ENCODE measurements around the gene PTCD1.
"Not testable (repeated sequence)": the region's sequence is repeated elsewhere in the genome, so short reads cannot be mapped to it uniquely, and the experiment has no call there.

PTCD1 gene

DNA sequence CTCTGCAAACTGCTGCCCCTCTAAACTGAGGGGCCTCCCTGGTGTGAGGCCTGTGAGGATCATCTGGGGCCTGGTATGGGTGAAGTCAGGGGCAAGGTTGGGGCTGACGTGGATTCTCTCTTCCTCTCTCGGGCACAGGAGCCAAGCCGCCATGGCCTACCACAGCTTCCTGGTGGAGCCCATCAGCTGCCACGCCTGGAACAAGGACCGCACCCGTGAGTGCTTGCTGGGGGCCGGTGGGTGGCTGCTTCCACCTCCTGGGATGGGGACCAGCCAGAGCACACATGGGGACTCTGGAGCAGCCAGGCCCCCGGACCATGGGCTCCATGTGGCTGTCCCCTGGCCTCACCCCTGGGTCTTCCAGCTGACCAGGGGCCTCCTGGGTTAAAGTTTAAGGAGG lies 53.0 kb downstream of the PTCD1 start:
- DNase-seq: no peak

DNA sequence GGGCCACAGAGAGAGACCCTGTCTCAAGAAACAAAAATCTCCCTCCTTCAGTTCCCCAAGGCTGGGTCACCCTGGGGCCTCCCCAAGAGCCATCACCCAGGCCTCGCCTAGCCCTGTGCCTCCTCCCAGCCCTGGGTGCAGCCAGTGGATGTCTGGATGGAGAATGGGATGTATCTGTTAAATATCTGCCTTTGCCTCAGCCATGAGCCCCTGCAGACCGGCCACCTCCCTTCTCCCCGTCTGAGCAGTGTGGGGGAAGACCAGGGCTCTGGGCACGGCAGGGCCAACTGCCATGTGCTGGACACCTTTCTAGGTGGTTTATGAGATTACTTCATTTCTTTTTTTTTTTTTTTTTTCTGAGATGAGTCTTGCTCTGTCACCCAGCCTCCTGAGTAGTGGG lies 54.1 kb downstream of the PTCD1 start:
- DNase-seq: no peak

DNA sequence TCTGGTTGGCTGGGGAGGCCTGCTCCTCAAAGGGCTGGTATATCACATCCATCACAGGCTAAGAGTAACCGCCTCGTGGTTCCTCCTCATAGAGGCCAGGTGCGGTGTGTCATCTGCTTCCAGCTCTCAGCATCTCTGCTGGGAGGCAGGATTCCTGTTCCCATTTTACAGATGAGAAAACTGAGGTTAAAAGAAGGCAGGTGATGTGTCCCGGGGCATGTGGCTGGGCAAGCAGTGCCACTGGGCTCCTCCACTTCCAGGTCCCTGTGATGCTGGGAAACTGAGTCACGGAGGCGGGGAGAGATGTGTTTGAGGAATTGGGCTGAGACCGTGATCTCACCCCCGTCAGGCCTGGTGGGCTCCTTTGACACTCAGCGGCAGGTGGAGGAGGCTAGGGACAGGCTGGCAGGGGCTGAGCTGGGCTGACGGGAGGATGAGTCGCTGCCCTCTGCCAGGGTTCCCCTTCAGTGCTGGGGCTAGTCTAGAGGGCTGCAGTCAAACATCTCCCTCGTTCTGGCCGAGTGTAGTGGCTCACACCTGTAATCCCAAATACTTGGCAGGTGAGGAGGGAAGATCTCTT lies 54.7 kb downstream of the PTCD1 start:
- DNase-seq: no peak

DNA sequence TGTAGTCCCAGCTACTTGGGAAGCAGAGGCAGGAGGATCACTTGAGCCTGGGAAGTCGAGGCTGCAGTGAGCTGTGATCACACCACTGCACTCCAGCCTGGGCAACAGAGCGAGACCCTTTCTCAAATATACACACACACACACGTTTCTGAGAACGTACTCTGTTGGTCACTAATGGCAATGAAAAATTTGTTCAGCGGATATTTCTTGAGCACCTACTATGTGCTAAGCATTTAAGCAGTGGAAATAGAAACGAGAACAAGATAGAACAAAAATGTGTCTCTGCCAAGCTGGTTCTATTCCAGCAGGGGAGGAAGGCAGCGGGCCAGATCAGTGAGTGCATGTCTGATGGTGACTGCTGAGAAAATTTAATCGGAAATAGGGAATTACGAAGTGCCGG lies 55.4 kb downstream of the PTCD1 start:
- DNase-seq: no peak

DNA sequence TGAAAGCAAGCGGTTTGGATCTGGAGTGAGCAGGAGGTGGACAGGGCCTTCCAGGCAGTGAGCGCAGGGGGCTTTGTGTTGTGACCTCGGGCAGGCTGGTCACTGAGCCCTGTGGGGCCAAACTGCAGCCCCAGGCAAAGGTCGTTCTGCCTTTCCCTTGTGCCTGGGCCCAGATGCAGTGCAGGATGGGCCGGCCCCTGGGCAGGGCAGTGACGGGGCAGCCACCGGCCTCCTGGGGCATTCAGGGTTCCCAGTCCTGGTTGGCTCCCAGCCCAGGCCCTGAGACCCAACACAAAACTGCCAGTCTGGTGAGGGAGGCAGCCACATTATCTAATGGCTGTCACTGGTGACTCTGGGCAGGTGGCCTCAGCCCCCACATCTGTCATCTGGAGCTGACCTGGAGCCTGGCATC lies 56.9 kb downstream of the PTCD1 start:
- no peak for DNase-seq

DNA sequence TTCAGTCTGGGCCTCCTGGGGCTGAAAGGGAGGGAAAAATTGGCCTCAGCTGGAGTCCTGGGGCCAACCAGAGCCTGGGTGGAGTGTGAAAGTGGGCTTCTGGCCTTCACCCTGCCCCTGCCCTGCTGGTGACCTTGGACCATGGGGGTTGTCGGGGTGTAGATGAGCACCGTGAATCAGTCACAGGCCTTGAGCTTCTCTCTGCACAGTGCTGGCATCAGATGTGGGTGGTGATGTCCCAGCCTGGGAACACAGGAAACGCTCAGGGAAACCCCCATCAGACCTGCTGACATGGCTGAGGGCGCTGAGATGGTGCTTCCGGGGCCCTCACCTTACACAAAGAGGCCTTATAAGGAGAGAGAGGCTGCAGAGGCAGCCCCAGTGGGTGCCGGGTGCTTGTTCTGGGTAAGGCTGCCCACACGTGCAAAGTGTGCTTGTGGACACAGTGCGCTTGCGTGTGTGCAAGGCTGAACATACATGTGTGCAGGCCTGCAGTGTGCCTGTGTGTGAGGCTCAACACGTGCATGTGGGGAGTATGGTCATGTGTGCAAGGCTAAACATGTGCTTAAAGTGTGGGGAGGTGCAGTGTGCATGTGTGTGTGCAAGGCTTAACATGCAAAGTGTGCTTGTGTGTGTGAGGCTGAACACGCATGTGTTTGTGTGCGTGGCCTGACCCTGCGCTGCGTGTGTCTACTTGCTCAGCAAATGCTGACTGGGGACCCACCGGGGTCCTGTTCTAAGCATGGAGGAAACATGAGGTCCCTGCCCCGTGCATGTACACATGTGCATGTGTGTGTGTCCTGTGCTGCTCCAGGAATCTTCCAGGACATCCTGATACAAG lies 57.6 kb downstream of the PTCD1 start:
- DNase-seq: peak; percentile 77 to 93 (median 92)

DNA sequence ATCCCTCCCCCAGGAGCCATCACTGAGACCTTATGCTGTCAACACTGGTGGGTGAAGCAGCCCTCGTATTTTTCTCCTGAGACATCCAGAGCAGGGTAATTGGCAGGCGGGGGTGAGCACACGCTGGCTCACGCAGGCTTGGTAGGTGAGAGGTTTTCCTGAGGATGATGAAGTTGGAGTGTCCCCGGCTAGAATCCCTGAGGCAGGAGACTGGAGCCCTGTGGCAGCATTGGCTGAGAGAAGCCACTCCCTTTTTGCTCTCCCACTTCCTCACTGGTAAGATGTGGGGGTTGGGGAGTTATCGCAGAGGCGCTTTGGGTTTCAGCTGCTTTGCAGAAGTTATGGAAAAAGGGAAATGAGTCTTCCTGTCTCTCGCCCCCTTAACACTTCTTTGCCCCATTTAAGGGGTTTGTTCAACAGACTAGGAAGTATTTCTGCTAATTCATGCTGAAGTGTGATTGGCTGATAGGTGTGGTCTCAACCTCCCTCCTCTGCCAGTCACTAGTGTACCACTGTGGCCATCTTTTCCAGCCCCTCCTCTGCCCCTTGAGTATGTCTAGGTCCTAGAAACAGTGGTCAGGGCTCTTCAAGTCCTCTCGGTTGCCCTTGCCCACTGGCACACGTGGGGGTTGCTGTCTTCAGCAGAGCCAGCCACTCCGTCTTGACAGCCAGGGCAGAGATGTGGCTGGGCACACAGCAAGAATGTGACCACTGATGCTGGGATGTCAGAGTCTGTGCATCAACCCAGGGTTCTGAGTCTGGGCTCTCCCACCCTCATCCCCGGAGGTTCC lies 58.4 kb downstream of the PTCD1 start:
- peak in 5 of 6 experiments; percentile 14 to 35 (median 23) for DNase-seq

DNA sequence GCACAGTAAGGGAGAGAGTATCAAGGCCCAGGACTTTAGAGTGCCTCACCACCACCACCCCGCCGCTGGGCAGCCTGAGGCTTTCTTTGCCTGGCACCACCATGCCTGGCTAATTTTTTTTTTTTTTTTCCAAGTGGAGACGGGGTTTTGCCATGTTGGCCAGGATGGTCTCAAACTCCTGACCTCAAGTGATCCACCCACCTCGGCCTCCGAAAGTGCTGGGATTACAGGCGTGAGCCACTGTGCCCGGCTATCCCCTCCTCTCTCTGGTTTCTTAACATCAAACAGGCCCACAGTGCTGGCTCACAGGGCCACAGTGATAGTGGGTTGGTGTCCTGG lies 58.9 kb downstream of the PTCD1 start:
- DNase-seq: not testable (repeated sequence)

DNA sequence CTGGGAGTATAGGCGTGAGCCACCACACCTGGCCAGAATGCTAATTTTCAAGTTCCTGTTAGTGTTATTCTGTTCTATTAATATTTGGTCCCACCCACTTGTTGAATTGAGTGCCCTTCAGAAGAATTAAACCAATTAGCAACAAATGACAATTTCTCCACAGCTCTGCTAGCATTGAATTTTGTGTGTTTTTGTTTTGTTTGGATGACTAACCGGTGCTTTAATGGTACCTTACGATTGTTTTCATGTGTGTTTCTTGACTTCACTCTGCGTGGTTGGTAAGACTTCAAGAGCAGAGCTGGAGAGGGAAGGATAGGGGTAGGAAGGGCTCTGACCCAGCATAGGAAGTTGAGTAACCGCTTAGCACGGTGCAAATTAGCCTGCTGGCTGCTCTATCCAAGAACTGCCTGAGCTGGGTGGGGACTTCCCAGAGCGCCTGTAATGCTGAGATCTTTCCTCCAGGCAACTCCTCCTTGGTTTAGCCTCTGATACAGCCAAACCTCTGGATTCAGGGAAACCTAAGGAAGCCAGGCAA lies 59.5 kb downstream of the PTCD1 start:
- peak; percentile 10 to 62 (median 38) for DNase-seq

DNA sequence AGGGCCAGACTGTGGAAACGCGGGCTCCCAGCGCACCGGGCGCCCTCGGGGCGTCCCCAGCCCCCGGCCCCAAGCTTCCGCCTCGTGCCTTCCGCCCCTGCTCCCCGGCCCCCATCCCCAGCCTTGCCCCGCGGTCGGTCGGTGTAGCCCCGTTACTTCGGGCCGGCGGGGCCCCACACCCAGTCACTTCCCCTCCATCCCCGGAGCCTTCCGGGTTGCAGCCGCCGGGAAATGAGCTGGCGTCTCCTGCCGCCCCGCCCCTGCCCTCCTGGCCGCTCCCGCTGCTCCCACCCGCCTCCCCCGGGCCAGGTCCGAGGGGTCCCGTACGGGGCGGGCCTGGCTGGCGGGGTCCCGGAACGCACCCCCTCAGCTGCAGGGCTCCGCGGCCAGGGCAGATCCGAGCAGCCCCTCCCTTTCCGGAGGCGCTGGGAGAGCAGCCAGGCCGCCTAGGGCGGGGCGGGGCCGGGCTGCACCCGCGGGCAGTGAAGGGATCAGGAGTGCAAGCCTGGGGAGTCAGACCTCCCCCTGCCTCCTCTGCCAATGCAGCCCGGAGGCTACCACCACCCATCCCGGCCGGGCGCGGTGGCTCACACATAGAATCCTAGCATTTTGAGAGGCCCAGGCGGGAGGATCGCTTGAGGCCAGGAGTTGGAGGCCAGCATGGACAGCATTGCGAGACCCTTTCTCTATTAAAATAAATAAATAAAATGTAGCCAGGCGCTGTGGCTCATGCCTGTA lies 63.4 kb downstream of the PTCD1 start:
- DNase-seq: peak; percentile 16 to 67 (median 52)

DNA sequence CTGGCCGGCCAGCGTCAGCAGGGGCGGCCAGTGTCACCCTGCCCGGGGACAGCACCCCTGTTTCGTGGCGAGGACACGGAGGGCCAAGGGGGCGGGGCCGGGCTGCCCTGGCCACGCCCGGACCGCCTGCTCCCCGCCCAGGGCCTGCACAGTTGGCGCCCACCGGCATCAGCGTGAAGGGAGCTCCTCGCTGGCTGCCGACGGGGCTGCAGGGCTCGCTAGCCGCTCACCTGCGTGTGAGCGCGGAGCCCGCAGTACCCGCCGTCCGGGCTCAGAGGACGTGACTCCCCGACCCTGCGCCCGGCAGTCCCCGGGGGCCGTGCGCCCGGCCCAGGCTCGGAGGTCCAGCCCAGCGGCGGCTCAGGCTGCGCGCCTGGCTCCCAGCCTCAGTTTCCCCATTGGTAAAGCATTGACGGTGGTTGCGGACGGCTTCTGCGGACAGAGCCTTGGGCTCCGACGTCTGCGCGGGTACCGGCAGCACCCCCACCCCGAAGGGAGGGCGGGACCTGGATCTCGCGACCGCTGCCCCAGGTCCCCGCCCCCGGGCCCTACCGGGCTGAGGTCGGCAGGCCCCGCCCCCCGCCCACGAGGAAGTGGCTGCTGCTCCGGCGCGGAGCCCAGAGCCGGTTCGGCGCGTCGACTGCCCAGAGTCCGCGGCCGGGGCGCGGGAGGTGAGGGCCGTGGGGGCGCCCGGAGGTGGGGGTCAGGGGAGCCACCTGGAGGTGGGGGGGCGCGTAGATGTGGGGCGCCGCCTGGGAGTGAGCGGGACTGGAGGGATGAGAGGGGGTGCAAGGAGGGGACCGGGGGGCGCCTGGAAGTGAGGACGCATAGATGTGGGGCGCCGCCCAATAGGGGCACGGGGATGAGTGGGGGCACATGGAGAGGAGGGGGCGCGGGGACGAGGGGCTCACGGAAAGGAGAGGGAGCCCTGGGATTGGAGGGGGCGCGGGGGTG lies 64.2 kb downstream of the PTCD1 start, which contains the start of gene ARPC1B:
TSS of gene ARPC1B (plus strand) at position 620 of the 954 bp plus-strand sequence. CDS start 10,985 bp downstream, outside the sequence.
- DNase-seq: peak; percentile 68 to 82 (median 80)

DNA sequence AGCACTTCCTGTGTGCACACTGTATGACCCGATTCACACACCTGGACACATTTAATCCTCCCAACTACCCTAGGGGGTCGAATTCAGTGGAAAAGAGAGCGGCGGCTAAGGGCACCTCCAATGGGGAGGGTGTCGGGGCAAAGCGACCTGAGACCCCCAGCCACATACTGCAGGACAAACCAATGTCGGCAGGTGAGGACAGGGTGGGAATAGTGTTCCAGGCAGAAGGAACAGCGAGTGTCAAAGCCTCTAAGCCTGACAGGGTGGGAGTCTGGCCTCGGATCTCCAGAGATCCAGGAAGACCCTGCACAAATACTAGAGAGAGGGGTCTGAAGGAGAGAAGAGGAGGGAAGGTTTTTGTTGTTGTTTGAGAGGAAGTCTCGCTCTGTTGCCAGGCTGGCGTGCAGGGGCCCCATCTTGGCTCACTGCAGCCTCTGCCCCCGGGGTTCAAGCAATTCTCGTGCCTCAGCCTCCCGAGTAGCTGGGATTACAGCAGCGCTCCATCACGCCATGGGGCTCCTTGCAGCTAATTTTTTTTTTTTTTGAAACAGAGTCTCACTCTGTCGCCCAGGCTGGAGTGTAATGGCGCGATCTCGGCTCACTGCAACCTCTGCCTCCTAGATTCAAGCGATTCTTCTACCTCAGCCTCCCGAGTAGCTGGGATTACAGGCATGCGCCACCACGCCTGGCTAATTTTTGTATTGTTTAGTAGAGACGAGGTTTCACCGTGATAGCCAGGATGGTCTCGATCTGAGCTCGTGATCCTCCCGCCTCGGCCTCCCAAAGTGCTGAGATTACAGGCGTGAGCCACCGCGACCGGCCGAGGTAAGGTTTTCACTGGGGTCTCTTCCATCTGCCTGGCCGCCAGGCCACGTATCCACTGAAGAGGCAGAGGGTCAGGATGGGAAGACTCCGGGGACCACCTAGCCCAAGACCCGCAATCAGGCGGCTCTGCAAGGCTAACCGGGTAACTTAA lies 65.2 kb downstream of the PTCD1 start:
- no peak for DNase-seq

DNA sequence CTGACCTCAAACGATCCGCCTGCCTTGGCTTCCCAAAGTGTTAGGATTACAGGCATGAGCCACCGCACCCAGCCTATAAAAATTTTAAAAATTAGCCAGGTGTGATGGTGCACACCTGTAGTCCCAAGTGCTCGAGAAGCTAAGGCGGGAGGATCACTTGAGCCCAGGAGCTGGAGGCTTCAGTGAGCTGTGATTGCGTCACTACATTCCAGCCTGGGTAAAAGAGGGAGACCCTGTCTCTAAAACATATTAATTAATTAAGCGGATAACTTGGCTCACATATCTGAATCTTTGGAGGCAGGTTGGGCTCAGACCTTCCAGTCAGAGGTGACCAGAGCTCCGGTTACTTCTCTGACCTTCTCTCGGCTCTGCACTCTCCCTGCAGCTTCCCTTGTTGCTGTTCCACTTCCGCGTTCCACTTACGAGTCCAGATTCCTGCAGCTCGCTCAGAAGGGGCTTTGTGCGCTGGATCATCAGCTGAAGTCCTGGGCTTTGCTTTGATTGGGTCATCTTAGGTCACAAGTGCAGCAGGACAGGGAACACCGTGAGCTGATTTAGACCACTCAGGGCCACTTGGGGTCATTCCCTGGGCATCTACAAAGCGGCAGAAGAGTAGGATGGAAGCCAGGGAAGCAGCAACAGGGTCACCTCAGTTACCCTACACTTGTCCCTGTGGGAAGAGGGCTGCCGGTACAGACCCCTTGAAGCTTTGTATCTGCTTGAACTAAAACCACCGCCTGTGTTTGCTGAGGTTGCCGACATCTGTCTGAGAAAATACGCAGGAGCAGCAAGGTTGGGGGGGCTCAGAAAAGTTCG lies 66.1 kb downstream of the PTCD1 start:
- no peak for DNase-seq

DNA sequence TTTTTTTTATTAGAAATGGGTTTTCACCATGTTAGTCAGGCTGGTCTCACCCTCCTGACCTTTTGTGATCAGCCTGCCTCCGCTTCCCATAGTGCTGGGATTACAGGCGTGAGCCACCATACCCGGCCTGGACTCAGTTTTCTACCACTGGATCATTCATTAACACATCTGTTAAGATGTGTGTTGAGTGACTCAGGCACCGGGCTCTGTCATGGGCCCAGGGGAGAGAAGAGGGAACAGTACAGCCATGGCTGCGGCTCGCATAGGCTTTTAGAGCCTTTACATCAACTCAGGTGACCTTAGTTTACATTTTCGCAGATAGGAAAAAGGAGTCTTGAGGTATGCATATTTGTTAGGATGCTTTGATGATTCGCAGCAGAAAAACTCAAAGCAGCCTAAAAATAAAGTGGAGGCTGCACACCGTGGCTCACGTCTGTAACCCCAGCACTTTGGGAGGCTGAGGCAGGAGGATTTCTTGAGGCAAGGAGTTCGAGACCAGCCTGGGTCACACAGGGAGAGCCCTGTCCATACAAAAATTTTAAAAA lies 67.2 kb downstream of the PTCD1 start:
- DNase-seq: no peak

DNA sequence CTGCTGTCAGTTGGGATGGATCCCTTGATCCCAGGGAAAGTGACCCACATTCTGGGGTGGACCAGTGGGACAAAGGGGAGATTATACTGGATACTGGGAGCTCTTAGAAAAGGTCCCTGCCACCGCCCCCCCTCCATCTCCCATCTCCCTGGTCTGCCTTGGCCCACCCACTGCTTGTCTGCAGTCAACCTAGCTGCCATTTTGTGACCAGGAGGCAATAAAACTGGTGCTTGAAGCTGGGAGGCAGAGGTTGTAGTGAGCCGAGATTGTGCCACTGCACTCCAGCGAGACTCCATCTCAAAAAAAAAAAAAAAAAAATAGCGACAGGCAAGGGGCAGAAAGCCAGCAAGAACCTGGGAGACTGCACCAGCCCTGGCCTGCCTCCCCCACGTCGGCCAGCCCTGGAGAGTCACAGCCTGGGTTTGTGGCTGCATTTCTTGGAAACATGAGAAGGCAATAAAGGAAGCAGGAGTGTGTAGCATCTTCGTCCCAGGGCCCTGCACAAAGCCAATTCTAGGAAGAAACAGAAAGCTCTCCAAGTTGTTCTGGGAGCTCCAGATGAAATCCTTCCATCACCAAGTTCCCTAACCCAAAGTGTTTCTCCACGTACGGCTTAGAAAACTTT lies 68.7 kb downstream of the PTCD1 start:
- DNase-seq: no peak

DNA sequence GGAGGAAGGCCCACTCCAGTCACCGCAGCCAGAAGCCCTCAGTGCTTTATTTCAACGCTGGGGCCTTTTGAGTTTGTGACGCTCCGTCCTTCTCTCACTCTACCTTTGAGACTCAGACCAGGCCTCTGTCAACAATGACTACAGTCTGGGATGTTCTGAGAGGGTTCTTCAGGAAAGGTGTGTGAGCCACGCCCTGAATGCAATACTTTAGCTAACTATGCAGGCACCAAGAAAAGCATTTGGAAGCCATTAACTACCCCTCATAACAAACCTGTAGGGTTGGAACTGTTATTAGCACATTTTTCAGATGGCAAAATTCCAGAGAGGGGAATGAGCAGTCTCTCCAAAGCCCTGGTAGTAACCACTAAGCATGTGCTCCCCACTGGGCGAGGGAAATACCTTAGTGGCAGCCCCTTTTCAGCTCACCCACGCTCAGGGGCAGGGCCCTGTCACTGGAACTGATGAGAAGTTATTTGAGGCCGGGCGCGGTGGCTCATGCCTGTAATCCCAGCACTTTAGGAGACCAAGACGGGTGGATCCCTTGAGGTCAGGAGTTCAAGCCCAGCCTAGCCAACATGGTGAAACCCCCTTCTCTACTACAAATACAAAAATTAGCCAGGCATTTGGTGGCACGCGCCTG lies 69.7 kb downstream of the PTCD1 start:
- no peak for DNase-seq
